ENCODE measurements around the gene CTBP1. TPM values are rescaled to one million over a fixed set of nuclear protein-coding genes. Genes with fewer than 3 reads are reported as not detected.

CTBP1 gene
- polyA plus RNA-seq, 1 donor from 2014 or later, result 325 TPM

DNA sequence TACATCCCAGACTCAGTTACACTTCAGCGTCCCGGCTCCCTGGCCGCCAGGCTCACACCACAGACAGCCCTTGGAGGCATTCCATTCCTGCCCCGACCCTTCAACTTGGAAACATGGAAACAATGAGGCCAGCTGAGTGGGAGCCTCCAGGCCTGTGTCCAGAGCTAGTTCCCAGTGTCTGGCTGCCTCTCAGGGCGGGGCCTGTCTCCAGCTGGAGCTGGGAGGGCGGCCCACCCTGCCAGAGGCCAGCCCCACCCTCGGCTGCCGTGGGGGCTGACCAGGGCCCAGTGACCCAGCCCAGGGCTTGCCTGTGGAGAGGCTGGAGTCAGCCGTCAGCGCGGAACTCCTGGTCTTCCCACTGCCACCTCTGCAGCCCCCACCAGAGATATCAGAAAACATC, 39.1 kb downstream of the CTBP1 start:
- Histone ChIP-seq H3K9me3 (ENCODE audit: low read length) (no peaks in the 10 kb centered on the region), H3F3A (ENCODE audit: insufficient read depth, low read length, poor library complexity, severe bottlenecking) (no peaks in the 10 kb centered on the region), H3K9me2 (ENCODE audit: insufficient read depth, low read length) (no peaks in the 10 kb centered on the region), H3K9ac (ENCODE audit: low read length) (no peak overlapping the region), H3K27me3 (ENCODE audit: insufficient read depth, low read depth, low read length) (no peaks in the 10 kb centered on the region), H2AFZ (ENCODE audit: low read depth, low read length) (no peak overlapping the region), H4K20me1 (ENCODE audit: insufficient read depth) (no peaks in the 10 kb centered on the region), H3K79me2 (replicated peaks; ENCODE audit: insufficient read depth, low read length) (no peaks in the 10 kb centered on the region), H3K27ac (ENCODE audit: low read length) (no peak overlapping the region), H3K4me3 (ENCODE audit: low read length) (no peak overlapping the region), H3K4me2 (ENCODE audit: low read length) (no peak overlapping the region), H3K36me3 (ENCODE audit: insufficient read depth, low read length) (no peaks in the 10 kb centered on the region)
- no peak for TF ChIP-seq TAF1 (IDR thresholded peaks at IDR 0.05; ENCODE audit: low read depth)
- TF ChIP-seq, protein P1, sequence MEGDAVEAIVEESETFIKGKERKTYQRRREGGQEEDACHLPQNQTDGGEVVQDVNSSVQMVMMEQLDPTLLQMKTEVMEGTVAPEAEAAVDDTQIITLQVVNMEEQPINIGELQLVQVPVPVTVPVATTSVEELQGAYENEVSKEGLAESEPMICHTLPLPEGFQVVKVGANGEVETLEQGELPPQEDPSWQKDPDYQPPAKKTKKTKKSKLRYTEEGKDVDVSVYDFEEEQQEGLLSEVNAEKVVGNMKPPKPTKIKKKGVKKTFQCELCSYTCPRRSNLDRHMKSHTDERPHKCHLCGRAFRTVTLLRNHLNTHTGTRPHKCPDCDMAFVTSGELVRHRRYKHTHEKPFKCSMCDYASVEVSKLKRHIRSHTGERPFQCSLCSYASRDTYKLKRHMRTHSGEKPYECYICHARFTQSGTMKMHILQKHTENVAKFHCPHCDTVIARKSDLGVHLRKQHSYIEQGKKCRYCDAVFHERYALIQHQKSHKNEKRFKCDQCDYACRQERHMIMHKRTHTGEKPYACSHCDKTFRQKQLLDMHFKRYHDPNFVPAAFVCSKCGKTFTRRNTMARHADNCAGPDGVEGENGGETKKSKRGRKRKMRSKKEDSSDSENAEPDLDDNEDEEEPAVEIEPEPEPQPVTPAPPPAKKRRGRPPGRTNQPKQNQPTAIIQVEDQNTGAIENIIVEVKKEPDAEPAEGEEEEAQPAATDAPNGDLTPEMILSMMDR (IDR thresholded peaks at IDR 0.05; ENCODE audit: poor library complexity, severe bottlenecking), result no peak
- TF ChIP-seq POLR2AphosphoS5 (IDR thresholded peaks at IDR 0.05), result no peak
- TF ChIP-seq EZH2 (IDR thresholded peaks at IDR 0.05; ENCODE audit: borderline replicate concordance, insufficient read depth, low read length, poor library complexity, severe bottlenecking), result no peak
- TF ChIP-seq, protein P2, sequence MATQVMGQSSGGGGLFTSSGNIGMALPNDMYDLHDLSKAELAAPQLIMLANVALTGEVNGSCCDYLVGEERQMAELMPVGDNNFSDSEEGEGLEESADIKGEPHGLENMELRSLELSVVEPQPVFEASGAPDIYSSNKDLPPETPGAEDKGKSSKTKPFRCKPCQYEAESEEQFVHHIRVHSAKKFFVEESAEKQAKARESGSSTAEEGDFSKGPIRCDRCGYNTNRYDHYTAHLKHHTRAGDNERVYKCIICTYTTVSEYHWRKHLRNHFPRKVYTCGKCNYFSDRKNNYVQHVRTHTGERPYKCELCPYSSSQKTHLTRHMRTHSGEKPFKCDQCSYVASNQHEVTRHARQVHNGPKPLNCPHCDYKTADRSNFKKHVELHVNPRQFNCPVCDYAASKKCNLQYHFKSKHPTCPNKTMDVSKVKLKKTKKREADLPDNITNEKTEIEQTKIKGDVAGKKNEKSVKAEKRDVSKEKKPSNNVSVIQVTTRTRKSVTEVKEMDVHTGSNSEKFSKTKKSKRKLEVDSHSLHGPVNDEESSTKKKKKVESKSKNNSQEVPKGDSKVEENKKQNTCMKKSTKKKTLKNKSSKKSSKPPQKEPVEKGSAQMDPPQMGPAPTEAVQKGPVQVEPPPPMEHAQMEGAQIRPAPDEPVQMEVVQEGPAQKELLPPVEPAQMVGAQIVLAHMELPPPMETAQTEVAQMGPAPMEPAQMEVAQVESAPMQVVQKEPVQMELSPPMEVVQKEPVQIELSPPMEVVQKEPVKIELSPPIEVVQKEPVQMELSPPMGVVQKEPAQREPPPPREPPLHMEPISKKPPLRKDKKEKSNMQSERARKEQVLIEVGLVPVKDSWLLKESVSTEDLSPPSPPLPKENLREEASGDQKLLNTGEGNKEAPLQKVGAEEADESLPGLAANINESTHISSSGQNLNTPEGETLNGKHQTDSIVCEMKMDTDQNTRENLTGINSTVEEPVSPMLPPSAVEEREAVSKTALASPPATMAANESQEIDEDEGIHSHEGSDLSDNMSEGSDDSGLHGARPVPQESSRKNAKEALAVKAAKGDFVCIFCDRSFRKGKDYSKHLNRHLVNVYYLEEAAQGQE (IDR thresholded peaks at IDR 0.05; ENCODE audit: borderline replicate concordance), result no peak
- no peak for TF ChIP-seq EP300 (conservative IDR thresholded peaks at IDR 0.05; ENCODE audit: poor library complexity, severe bottlenecking)
- no peak for TF ChIP-seq MXI1 (conservative IDR thresholded peaks at IDR 0.05; ENCODE audit: poor library complexity, severe bottlenecking)
- TF ChIP-seq SMC3 (conservative IDR thresholded peaks at IDR 0.05; ENCODE audit: poor library complexity), result no peak
- no peak for TF ChIP-seq RAD21 (conservative IDR thresholded peaks at IDR 0.05)

DNA sequence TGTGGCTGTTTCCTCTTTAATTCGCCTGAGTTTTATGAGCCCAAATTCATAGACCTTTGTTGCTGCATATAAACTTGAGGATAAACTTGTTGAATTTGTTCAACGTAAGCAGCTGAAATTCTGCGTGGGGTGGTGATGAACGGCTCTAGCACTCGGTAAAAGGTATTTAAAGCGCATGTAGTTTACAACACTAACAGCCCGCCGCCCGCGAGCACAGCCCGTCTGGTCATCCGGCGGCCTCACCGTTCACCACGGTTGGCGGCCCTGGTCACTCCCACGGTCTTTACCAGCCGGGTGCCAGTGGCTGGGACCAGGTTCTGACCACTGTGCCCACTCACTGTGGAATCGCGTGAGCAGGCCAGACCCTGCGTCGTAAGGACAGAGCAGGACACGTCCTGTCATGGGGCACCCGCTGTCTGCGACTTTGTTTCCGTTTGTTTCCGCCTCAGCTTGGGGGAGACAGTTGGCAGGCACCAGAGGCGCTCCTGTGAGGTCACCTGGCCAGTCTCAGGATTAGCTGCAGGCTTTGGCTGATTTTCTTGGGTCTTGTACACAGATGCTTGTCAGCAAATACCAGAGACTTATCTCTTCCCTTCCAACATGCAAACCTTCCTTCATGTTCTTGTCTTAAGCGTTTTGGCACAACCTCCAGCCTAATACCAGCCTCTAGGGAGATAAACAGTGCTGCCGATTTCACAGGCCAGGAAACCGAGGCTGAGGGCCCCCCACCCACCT, 39.8 kb downstream of the CTBP1 start:
- H3K27ac ChIP-seq (ENCODE audit: low read length), result no peak overlapping the region
- no peak overlapping the region for H3K4me3 ChIP-seq (ENCODE audit: low read length)
- H3K9ac ChIP-seq (ENCODE audit: low read length), result no peak overlapping the region
- no peaks in the 10 kb centered on the region for H3K79me2 ChIP-seq (replicated peaks; ENCODE audit: insufficient read depth, low read length)
- H3K9me2 ChIP-seq (ENCODE audit: insufficient read depth, low read length), result no peaks in the 10 kb centered on the region
- H3K36me3 ChIP-seq (ENCODE audit: insufficient read depth, low read length), result no peaks in the 10 kb centered on the region
- no peaks in the 10 kb centered on the region for H3F3A ChIP-seq (ENCODE audit: insufficient read depth, low read length, poor library complexity, severe bottlenecking)
- no peak overlapping the region for H3K4me2 ChIP-seq (ENCODE audit: low read length)
- no peaks in the 10 kb centered on the region for H3K9me3 ChIP-seq (ENCODE audit: low read length)
- TF ChIP-seq POLR2AphosphoS5 (IDR thresholded peaks at IDR 0.05) (no peak), SMC3 (conservative IDR thresholded peaks at IDR 0.05; ENCODE audit: poor library complexity) (no peak), TAF1 (IDR thresholded peaks at IDR 0.05; ENCODE audit: low read depth) (no peak), MXI1 (conservative IDR thresholded peaks at IDR 0.05; ENCODE audit: poor library complexity, severe bottlenecking) (no peak), RAD21 (conservative IDR thresholded peaks at IDR 0.05) (no peak), EP300 (conservative IDR thresholded peaks at IDR 0.05; ENCODE audit: poor library complexity, severe bottlenecking) (no peak), EZH2 (IDR thresholded peaks at IDR 0.05; ENCODE audit: borderline replicate concordance, insufficient read depth, low read length, poor library complexity, severe bottlenecking) (no peak)
- TF ChIP-seq, protein P1 (IDR thresholded peaks at IDR 0.05; ENCODE audit: poor library complexity, severe bottlenecking), result no peak
- TF ChIP-seq, protein P2 (IDR thresholded peaks at IDR 0.05; ENCODE audit: borderline replicate concordance), result no peak
- no peak overlapping the region for H2AFZ ChIP-seq (ENCODE audit: low read depth, low read length)
- no peaks in the 10 kb centered on the region for H3K27me3 ChIP-seq (ENCODE audit: insufficient read depth, low read depth, low read length)
- H4K20me1 ChIP-seq (ENCODE audit: insufficient read depth), result no peaks in the 10 kb centered on the region
